Ascending aorta (tissue), 2 donors: ENCODE measurements around the gene POU6F1. TPM values are rescaled to one million over a fixed set of nuclear protein-coding genes. Genes with fewer than 3 reads are reported as not detected.

Experiments
- DNase-seq, 2 donors: peaks; one replicate each; pipeline ENCODE4 v3.0.0-alpha.2; 2019; ENCODE audit warnings: low spot score in 2 of 2
- H3K27ac ChIP-seq, 2 donors: fragments of 200-600 bp; sonication (generic); one replicate each; pipeline ENCODE4 v1.5.1; 2016 to 2017; ENCODE audit warnings: mild to moderate bottlenecking in 1 of 2
- H3K27me3 ChIP-seq: fragments of 200-600 bp; sonication (generic); one replicate; pipeline ENCODE4 v1.5.1; 2017
- H3K36me3 ChIP-seq, 2 donors: fragments of 200-600 bp; sonication (generic); one replicate each; pipeline ENCODE4 v1.5.1; 2016
- H3K4me1 ChIP-seq, 2 donors: fragments of 200-600 bp; sonication (generic); one replicate each; pipeline ENCODE4 v1.5.1; 2016 to 2017; ENCODE audit warnings: mild to moderate bottlenecking in 1 of 2
- H3K4me3 ChIP-seq, 2 donors: fragments of 200-600 bp; sonication (generic); one replicate each; pipeline ENCODE4 v1.5.1; 2016 to 2017; ENCODE audit warnings: mild to moderate bottlenecking in 1 of 2
- H3K9me3 ChIP-seq, 2 donors: fragments of 200-600 bp; sonication (generic); one replicate each; pipeline ENCODE4 v1.5.1; 2016
- CTCF ChIP-seq, 3 experiments: fragments of 200-600 bp in 2 of 3; fragments of 450-650 bp in 1 of 3; sonication (generic) in 2 of 3; IDR thresholded peaks; one replicate each; pipeline ENCODE4 v1.5.1; 2016 to 2019; ENCODE audit warnings: antibody characterized with exemption in 3 of 3, mild to moderate bottlenecking in 1 of 3, moderate library complexity in 1 of 3
- intact Hi-C: fragments of 100-400 bp; cut with DNase I; formaldehyde crosslinking; loops from one replicate; pipeline ENCODE4 v1.15.1; 2023
- total RNA-seq: library from RNA; depleted of rRNA; stranded (reverse); fragments of >200 nt; gene quantifications from one replicate; pipeline ENCODE4 v1.1.0, GENCODE V29; 2016

Gene POU6F1
- total RNA-seq, 1 donor from 2014 or later = 24.7 TPM

- H3K4me3 ChIP-seq = no peak overlapping the region
- no peaks in the 10 kb centered on the region for H3K27me3 ChIP-seq
- no peaks in the 10 kb centered on the region for H3K4me1 ChIP-seq
- intact Hi-C loops = no loop called here
- no peak overlapping the region for H3K27ac ChIP-seq
- peaks cover 15 to 25% of the 10 kb centered on the region in 2 donors for H3K36me3 ChIP-seq
- DNase-seq = no peak
- no peak for TF ChIP-seq CTCF (IDR thresholded peaks at IDR 0.05)
- no peaks in the 10 kb centered on the region for H3K9me3 ChIP-seq
These were observed 30.4 kb downstream of the POU6F1 start for GRCh38 chr12:51187370-51187987.

GRCh38 chr12:51186465-51187085, 31.3 kb downstream of the POU6F1 start:
- DNase-seq = no peak
- peaks cover 12 to 20% of the 10 kb centered on the region in 2 donors for H3K36me3 ChIP-seq
- no peak overlapping the region for H3K27ac ChIP-seq
- H3K4me3 ChIP-seq = no peak overlapping the region
- H3K27me3 ChIP-seq = no peaks in the 10 kb centered on the region
- no peak for TF ChIP-seq CTCF (IDR thresholded peaks at IDR 0.05)
- H3K9me3 ChIP-seq = no peaks in the 10 kb centered on the region
- no peaks in the 10 kb centered on the region for H3K4me1 ChIP-seq
- intact Hi-C loops = no loop called here

GRCh38 chr12:51185171-51185717, 32.6 kb downstream of the POU6F1 start:
- no peak for DNase-seq
- Histone ChIP-seq H3K9me3 (no peaks in the 10 kb centered on the region), H3K36me3 (peaks cover 7% of the 10 kb centered on the region in 2 donors), H3K27ac (no peak overlapping the region), H3K4me1 (no peaks in the 10 kb centered on the region), H3K27me3 (no peaks in the 10 kb centered on the region), H3K4me3 (no peak overlapping the region)
- TF ChIP-seq CTCF (IDR thresholded peaks at IDR 0.05) = no peak
- intact Hi-C loops = no loop called here

- intact Hi-C loops = no loop called here
- no peaks in the 10 kb centered on the region for H3K4me1 ChIP-seq
- DNase-seq = no peak
These were observed 34.0 kb downstream of the POU6F1 start for GRCh38 chr12:51183816-51184215.

GRCh38 chr12:51183349-51183748, 34.5 kb downstream of the POU6F1 start:
- H3K36me3 ChIP-seq = no peaks in the 10 kb centered on the region
- no peaks in the 10 kb centered on the region for H3K27me3 ChIP-seq
- no peaks in the 10 kb centered on the region for H3K4me1 ChIP-seq
- H3K9me3 ChIP-seq = no peaks in the 10 kb centered on the region
- no peak for TF ChIP-seq CTCF (IDR thresholded peaks at IDR 0.05)
- H3K4me3 ChIP-seq = no peak overlapping the region
- no peak for DNase-seq
- intact Hi-C loops = no loop called here
- no peak overlapping the region for H3K27ac ChIP-seq

More at GRCh38 chr12:51183816-51184215, 34.0 kb downstream of the POU6F1 start:
- H3K36me3 ChIP-seq = no peaks in the 10 kb centered on the region
- no peaks in the 10 kb centered on the region for H3K27me3 ChIP-seq
- TF ChIP-seq CTCF (IDR thresholded peaks at IDR 0.05) = no peak
- no peaks in the 10 kb centered on the region for H3K9me3 ChIP-seq
- no peak overlapping the region for H3K27ac ChIP-seq
- H3K4me3 ChIP-seq = no peak overlapping the region
